NCI-H187 treated with DMSO at 0.1 percent for 48 hours (cell line): Measurements from ENCODE around the gene AKAP8L.

Experiments
- DNase-seq: peaks from one replicate; lab custom pipeline; 2025; lab: John Stamatoyannopoulos, UW

The AKAP8L gene

GRCh38 chr19:15448778-15449619 lies 30.2 kb upstream of the AKAP8L start:
- DNase-seq = no peak

GRCh38 chr19:15448044-15448777 lies 29.4 kb upstream of the AKAP8L start:
- no peak for DNase-seq

- DNase-seq = no peak
Measured at GRCh38 chr19:15447057-15447456, 28.3 kb upstream of the AKAP8L start.

DNA sequence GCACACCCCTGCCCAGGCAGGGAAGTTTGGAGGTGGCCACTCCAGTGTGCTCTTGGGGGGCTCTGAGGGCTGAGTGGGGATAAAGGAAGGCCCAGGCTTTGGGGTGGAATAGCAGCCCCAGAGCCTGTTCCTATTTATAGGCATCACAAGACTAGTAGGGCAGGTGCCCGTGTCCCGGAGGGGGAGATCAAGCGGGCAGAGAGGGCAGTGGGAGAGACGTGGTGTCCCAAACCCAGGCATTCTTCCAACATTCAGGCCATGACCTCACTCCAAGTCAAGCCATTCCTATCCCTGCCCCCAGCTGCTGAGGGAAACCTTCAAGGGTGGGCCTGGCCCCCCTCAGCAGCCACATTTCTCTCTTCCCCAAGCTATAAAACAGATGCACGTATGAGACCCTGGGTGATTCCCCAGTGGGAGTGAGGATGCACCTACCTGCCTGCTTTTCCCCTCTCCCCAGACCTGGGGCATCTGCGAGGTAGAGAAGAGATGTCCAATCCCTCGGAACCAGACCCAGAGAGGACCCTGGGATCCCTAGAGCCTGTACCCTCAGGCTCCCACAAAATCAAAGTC lies 27.1 kb upstream of the AKAP8L start:
- DNase-seq = no peak

DNA sequence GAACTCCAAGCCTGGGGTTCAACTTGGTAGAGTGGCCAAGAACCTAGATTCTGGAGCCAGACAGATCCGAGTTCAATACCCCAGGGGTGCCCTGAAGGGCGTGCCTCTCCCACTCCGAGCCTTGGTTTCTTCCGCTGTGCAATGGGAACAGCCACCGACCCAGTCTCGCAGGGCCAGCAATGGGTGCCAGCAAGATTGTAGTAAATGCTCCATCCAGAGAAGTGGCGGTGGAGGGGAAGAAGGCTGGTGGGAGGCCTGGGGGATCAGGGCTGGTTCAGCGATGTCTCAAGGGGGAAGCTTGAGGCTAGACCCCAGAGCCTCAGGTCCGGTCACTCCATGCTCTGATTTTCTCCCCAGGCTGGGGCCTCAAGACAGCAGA lies 26.4 kb upstream of the AKAP8L start:
- DNase-seq = no peak

DNA sequence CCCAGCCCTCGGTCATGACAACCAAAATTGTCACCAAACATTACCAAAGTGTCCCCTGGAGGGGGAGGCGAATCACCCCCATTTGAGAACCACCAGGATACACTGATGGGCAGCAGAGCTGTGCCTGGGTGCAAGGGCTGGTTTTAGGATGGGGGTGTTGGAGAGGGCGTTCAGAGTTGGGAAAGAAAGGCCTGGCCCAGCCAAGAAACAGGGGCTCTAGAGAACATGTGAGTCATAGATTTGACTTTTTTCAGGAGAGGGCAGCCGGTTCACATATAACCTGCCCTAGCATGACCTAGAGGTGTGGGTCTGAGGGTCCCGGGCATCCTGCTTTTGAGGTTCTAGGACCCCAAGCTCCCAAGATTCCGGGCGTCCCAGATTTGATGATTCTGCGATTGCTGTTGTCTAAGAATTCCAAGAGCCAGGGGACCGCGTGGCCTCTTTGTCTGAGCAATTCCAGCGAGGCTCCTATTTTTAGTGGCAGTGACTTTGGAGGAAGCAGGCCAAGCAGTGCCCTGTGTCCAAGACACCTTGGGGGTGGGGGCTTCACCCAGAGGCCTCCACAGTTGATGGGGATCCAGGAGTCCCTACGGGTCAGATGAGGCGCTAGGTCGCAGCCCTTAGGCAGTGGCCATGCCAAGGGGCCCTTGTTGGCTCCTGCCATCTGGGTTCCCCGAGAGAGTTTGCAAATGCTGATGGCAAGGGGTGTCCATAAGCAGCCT lies 25.9 kb upstream of the AKAP8L start:
- DNase-seq = no peak

- DNase-seq = no peak
Measured at GRCh38 chr19:15443838-15444237, 25.1 kb upstream of the AKAP8L start.

DNA sequence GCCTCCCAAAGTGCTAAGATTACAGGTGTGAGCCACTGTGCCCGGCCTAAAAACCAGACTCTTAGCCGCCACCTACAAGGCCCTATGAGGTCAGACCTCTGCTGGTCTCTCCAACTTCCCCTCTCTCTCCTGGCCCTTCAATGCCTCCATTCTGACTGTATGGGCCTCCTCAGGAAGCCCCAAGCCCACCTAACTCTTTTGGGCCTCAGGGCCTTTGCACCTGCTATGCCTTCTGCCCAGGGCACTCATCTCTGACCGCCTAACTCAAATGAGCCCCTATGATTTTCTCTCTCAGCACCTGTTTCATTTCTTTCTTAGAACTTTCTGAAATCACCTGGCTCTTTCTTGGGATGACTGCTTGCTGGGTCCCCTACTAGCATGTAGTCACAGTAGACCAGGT lies 24.5 kb upstream of the AKAP8L start:
- no peak for DNase-seq

- DNase-seq = no peak
Measured at GRCh38 chr19:15442142-15442920, 23.5 kb upstream of the AKAP8L start.

GRCh38 chr19:15441317-15441716 lies 22.5 kb upstream of the AKAP8L start:
- no peak for DNase-seq

DNA sequence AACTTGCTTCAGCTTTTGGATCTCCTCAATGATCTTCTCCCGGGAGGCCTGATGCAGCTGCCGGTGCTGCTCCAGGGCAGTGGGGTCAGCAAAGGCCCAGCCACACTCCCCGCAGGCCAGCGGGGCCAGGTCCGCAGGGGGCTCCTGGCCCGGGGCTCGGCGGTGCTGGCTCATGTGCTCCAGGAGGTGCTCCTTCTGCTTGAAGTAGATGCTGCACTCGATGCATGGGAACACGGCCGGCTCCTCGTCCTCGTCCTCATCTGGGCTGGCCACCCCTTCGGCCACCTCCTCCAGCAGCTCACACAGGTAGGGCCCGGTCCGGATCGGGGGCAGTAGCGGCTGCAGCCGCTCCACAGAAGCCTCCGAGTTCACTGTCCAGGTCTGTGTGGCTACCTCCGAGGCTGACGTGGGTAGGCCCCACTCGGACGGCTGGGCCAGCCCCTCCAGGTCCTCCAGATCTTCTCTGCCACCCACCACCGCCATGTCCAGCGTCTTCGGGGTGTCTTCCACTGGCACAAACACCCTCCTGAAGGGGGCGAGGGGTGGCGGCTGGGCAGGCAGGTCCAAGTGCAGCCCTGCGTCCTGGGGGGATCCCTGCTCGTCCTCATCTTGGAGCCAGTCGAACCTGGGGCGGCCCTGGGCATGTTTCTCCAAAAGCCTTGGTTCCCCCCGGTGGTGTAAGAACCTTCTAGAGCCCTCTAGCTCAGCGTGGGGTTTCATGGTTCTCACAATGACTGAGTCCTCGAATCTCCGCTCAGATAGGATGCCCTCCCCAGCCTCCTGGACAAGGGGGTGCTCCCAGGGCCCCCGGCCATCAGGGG lies 21.2 kb upstream of the AKAP8L start:
- no peak for DNase-seq

GRCh38 chr19:15439078-15439799 lies 20.5 kb upstream of the AKAP8L start:
- no peak for DNase-seq

- DNase-seq = no peak
Measured at GRCh38 chr19:15438577-15438976, 19.8 kb upstream of the AKAP8L start.

DNA sequence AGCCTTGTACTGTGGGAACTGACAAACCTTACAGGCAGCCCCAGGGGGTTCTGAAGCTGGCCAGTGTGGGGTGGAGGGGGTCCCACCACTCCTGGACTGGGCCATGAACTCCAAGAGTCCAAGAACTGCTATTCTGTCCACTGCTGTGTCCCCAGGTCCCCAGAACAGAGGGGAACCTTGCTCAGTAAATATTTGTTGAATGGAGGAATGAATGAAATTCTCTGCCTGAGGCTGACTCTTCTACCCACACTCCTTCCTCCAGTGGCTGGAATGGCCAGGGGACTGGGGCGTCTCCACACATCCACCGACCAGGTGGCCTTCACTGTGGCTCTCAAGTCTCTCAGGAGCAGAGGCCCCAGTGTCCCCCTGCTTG lies 19.3 kb upstream of the AKAP8L start:
- no peak for DNase-seq

GRCh38 chr19:15437355-15438123 lies 18.8 kb upstream of the AKAP8L start:
- no peak for DNase-seq

DNA sequence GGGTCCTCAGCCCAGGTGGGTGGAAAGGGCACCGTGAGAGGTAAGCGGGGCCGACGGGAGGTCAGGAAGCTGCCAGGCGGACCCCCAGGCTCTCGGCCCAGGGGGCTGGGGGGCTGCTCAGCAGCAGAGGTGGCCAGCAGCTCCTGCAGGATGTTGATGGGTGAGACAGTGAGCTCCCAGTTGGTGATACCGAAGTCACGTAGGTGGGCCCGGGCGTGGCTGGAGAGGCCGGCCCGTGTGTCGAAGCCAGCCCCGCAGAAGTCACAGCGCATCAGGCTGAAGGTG lies 18.0 kb upstream of the AKAP8L start:
- DNase-seq = no peak

DNA sequence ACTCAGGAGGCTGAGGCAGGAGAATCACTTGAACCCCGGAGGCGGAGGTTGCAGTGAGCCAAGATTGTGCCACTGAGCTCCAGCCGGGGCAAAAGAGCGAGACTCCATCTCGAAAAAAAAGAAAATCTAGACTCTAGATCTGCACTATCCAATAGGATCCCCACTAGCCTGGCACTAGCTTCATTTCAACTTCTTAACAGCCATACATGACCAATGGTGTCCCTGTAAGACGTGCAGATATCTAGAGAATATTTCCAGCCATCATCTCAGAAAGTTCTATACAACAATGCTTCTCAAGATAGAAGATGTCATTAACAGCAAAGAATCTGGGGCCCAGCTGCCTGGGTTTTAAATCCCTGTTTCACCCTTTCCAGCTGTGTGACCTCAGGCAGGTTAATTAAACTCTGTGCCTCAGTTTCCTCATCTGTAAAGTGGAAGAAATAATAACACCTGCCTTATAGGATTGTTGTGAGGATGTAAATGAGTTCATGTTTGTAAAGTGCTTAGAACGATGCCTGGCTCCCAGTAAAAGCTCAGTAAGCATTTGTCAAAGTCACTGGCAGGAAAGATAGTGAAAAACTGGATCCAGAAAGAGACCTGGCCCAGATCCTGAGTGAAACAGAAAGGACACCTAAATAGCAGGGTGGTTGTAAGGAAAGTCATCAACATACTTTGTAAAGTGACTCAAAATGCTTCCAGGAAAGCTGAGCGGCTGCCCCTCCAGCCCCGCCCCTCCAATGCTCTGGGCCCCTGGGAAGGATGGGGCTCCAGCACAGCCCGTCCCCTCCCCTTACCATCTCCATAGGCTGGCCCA lies 17.4 kb upstream of the AKAP8L start:
- DNase-seq = no peak

- DNase-seq = no peak
Measured at GRCh38 chr19:15433519-15434069, 14.8 kb upstream of the AKAP8L start.
